ENCODE results near the gene CHST8.

DNA sequence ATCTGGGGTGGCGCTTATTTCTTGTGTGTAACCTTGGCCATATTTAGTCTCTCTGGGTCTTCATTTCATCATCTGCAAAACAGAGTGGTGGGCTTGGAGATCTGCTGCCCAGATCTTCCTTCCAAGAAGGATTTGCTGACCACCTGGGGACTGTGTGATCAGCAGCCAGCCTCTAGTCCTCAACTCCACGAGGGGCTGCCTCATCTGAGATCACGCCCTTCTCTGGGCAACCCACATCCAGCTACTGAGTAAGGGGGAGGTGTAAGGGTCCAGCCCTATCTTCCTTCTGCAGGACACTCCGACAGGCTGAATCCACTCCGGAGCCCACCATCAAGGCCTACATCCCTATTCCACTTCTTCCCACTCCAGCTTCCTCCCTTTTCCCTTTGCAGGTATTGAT lies 57.9 kb downstream of the CHST8 start:
- no peak for TF ChIP-seq TP53 (CRISPR knock-in tag; IDR thresholded peaks at IDR 0.05)
- no peak for TF ChIP-seq MAFK (IDR thresholded peaks at IDR 0.05; ENCODE audit: partially characterized antibody)
- TF ChIP-seq RCOR1 (IDR thresholded peaks at IDR 0.05; ENCODE audit: low read depth, low read length): no peak
- TF ChIP-seq MYC (IDR thresholded peaks at IDR 0.05; ENCODE audit: borderline replicate concordance, low read length): no peak
- TF ChIP-seq, protein P1, sequence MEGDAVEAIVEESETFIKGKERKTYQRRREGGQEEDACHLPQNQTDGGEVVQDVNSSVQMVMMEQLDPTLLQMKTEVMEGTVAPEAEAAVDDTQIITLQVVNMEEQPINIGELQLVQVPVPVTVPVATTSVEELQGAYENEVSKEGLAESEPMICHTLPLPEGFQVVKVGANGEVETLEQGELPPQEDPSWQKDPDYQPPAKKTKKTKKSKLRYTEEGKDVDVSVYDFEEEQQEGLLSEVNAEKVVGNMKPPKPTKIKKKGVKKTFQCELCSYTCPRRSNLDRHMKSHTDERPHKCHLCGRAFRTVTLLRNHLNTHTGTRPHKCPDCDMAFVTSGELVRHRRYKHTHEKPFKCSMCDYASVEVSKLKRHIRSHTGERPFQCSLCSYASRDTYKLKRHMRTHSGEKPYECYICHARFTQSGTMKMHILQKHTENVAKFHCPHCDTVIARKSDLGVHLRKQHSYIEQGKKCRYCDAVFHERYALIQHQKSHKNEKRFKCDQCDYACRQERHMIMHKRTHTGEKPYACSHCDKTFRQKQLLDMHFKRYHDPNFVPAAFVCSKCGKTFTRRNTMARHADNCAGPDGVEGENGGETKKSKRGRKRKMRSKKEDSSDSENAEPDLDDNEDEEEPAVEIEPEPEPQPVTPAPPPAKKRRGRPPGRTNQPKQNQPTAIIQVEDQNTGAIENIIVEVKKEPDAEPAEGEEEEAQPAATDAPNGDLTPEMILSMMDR (IDR thresholded peaks at IDR 0.05): no peak
- TF ChIP-seq POLR2A (IDR thresholded peaks at IDR 0.05; ENCODE audit: low read length): no peak
- TF ChIP-seq HOXA7 (CRISPR knock-in tag; IDR thresholded peaks at IDR 0.05): no peak
- TF ChIP-seq FOSL2 (IDR thresholded peaks at IDR 0.05): no peak
- TF ChIP-seq FOSL2 (CRISPR knock-in tag; IDR thresholded peaks at IDR 0.05): no peak
- TF ChIP-seq EP300 (IDR thresholded peaks at IDR 0.05): no peak
- TF ChIP-seq, protein P2, sequence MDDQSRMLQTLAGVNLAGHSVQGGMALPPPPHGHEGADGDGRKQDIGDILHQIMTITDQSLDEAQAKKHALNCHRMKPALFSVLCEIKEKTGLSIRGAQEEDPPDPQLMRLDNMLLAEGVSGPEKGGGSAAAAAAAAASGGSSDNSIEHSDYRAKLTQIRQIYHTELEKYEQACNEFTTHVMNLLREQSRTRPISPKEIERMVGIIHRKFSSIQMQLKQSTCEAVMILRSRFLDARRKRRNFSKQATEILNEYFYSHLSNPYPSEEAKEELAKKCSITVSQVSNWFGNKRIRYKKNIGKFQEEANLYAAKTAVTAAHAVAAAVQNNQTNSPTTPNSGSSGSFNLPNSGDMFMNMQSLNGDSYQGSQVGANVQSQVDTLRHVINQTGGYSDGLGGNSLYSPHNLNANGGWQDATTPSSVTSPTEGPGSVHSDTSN (IDR thresholded peaks at IDR 0.05): no peak
- no peak for TF ChIP-seq KDM1A (IDR thresholded peaks at IDR 0.05; ENCODE audit: low read depth)
